Skeletal muscle tissue (tissue), 4 donors: ENCODE measurements around the gene GRAP2. TPM values are rescaled to one million over a fixed set of nuclear protein-coding genes. Genes with fewer than 3 reads are reported as not detected.
"Not testable (repeated sequence)": the region's sequence is repeated elsewhere in the genome, so short reads cannot be mapped to it uniquely, and the experiment has no call there.

ENCODE experiments used
- H3K27ac ChIP-seq: one replicate; pipeline ENCODE4 v1.7.0; 2013; ENCODE audit warnings: mild to moderate bottlenecking, low read depth, low read length, inconsistent platforms
- H3K27me3 ChIP-seq, 3 donors: one replicate each; pipeline ENCODE4 v1.7.0; 2013; ENCODE audit warnings: low read length in 3 of 3; ENCODE audit not compliant: control insufficient read depth in 3 of 3, insufficient read depth in 3 of 3
- H3K36me3 ChIP-seq, 3 donors: one replicate each; pipeline ENCODE4 v1.7.0; 2013; ENCODE audit warnings: low read length in 3 of 3; ENCODE audit not compliant: control insufficient read depth in 3 of 3, insufficient read depth in 3 of 3
- H3K4me1 ChIP-seq, 3 donors: one replicate each; pipeline ENCODE4 v1.7.0; 2013; ENCODE audit warnings: low read length in 3 of 3, mild to moderate bottlenecking in 3 of 3; ENCODE audit not compliant: control insufficient read depth in 3 of 3, insufficient read depth in 3 of 3
- H3K4me3 ChIP-seq, 3 donors: one replicate each; pipeline ENCODE4 v1.7.0; 2013; ENCODE audit warnings: low read length in 3 of 3
- H3K9ac ChIP-seq, 3 donors: one replicate each; pipeline ENCODE4 v1.7.0; 2013; ENCODE audit warnings: low read length in 3 of 3, mild to moderate bottlenecking in 3 of 3, moderate library complexity in 2 of 3, low read depth in 1 of 3
- H3K9me3 ChIP-seq, 3 donors: one replicate each; pipeline ENCODE4 v1.7.0; 2013; ENCODE audit warnings: low read length in 3 of 3; ENCODE audit not compliant: control insufficient read depth in 3 of 3
- total RNA-seq: library from RNA; depleted of rRNA; stranded (reverse); fragments of >200 nt; gene quantifications from one replicate; pipeline ENCODE4 v1.2.3, GENCODE V29; 2014
- donor health status: Osteomylitis.

The GRAP2 gene
- total RNA-seq, 1 donor from 2014 or later, result under 0.01 TPM

- H3K27me3 ChIP-seq, result peaks cover 15 to 31% (median 16%) of the 10 kb centered on the region in 3 donors
- no peak overlapping the region for H3K27ac ChIP-seq
Observed at GRCh38 chr22:39990686-39991085, 89.8 kb downstream of the GRAP2 start.

GRCh38 chr22:39991159-39991860 lies 90.4 kb downstream of the GRAP2 start:
- H3K9ac ChIP-seq, result no peak overlapping the region
- H3K36me3 ChIP-seq, result no peaks in the 10 kb centered on the region
- H3K9me3 ChIP-seq, result no peaks in the 10 kb centered on the region
- H3K27me3 ChIP-seq, result peaks cover 21 to 33% (median 21%) of the 10 kb centered on the region in 3 donors
- H3K4me1 ChIP-seq, result peaks cover 0 to 3% (median 0%) of the 10 kb centered on the region in 3 donors
- H3K4me3 ChIP-seq, result no peak overlapping the region
- H3K27ac ChIP-seq, result no peak overlapping the region

More at GRCh38 chr22:39990686-39991085, 89.8 kb downstream of the GRAP2 start:
- H3K9ac ChIP-seq, result no peak overlapping the region
- H3K4me3 ChIP-seq, result no peak overlapping the region
- no peaks in the 10 kb centered on the region for H3K36me3 ChIP-seq
- H3K4me1 ChIP-seq, result peaks cover 0 to 3% (median 0%) of the 10 kb centered on the region in 3 donors
- H3K9me3 ChIP-seq, result no peaks in the 10 kb centered on the region

- H3K4me1 ChIP-seq, result peaks cover 0 to 3% (median 0%) of the 10 kb centered on the region in 3 donors
- H3K9me3 ChIP-seq, result no peaks in the 10 kb centered on the region
- no peak overlapping the region for H3K4me3 ChIP-seq
- peaks cover 21 to 37% (median 29%) of the 10 kb centered on the region in 3 donors for H3K27me3 ChIP-seq
- no peak overlapping the region for H3K27ac ChIP-seq
- H3K9ac ChIP-seq, result no peak overlapping the region
- no peaks in the 10 kb centered on the region for H3K36me3 ChIP-seq
Observed at GRCh38 chr22:39992088-39992826, 91.4 kb downstream of the GRAP2 start.

- H3K9me3 ChIP-seq, H3K36me3 ChIP-seq, H3K9ac ChIP-seq, H3K27ac ChIP-seq, H3K4me3 ChIP-seq, H3K4me1 ChIP-seq: not testable (repeated sequence)
- peaks cover 24 to 42% (median 33%) of the 10 kb centered on the region in 3 donors for H3K27me3 ChIP-seq
Observed at GRCh38 chr22:39992894-39993293, 92.0 kb downstream of the GRAP2 start.

GRCh38 chr22:39994041-39994565 lies 93.2 kb downstream of the GRAP2 start:
- peaks cover 24 to 40% (median 35%) of the 10 kb centered on the region in 3 donors for H3K27me3 ChIP-seq
- no peak overlapping the region for H3K9ac ChIP-seq
- H3K36me3 ChIP-seq, result no peaks in the 10 kb centered on the region
- H3K4me3 ChIP-seq, result no peak overlapping the region
- peaks cover 0 to 3% (median 3%) of the 10 kb centered on the region in 3 donors for H3K4me1 ChIP-seq
- no peak overlapping the region for H3K27ac ChIP-seq
- no peaks in the 10 kb centered on the region for H3K9me3 ChIP-seq

GRCh38 chr22:39994566-39995392 lies 93.9 kb downstream of the GRAP2 start, which contains the start of gene FAM83F:
Gene FAM83F, plus strand, starts transcription at chr22:39994954. Its CDS starts 89 bp downstream, at chr22:39995043.
- H3K9me3 ChIP-seq, result no peaks in the 10 kb centered on the region
- H3K4me1 ChIP-seq, result peaks cover 0 to 3% (median 3%) of the 10 kb centered on the region in 3 donors
- no peak within 1 kb of the TSS for H3K27ac ChIP-seq
- peaks cover 30 to 39% (median 35%) of the 10 kb centered on the region in 3 donors for H3K27me3 ChIP-seq
- no peak within 1 kb of the TSS for H3K9ac ChIP-seq
- no peak within 1 kb of the TSS for H3K4me3 ChIP-seq
- H3K36me3 ChIP-seq, result no peaks in the 10 kb centered on the region

GRCh38 chr22:39995393-39996252 lies 94.7 kb downstream of the GRAP2 start:
- Histone ChIP-seq H3K27me3 (peaks cover 34 to 42% (median 35%) of the 10 kb centered on the region in 3 donors), H3K36me3 (no peaks in the 10 kb centered on the region), H3K9me3 (no peaks in the 10 kb centered on the region), H3K27ac (no peak overlapping the region), H3K4me3 (no peak overlapping the region), H3K4me1 (peaks cover 0 to 3% (median 3%) of the 10 kb centered on the region in 3 donors), H3K9ac (no peak overlapping the region)

GRCh38 chr22:39996732-39997131 lies 95.8 kb downstream of the GRAP2 start:
- Histone ChIP-seq H3K4me3 (no peak overlapping the region), H3K27ac (no peak overlapping the region), H3K9me3 (no peaks in the 10 kb centered on the region), H3K27me3 (peaks cover 34 to 42% (median 35%) of the 10 kb centered on the region in 3 donors), H3K4me1 (peaks cover 0 to 3% (median 3%) of the 10 kb centered on the region in 3 donors), H3K36me3 (no peaks in the 10 kb centered on the region), H3K9ac (no peak overlapping the region)

GRCh38 chr22:39997421-39997820 lies 96.5 kb downstream of the GRAP2 start:
- Histone ChIP-seq H3K9me3 (no peaks in the 10 kb centered on the region), H3K36me3 (no peaks in the 10 kb centered on the region), H3K9ac (no peak overlapping the region), H3K27ac (no peak overlapping the region), H3K27me3 (peaks cover 34 to 42% (median 35%) of the 10 kb centered on the region in 3 donors), H3K4me1 (peaks cover 0 to 3% (median 0%) of the 10 kb centered on the region in 3 donors), H3K4me3 (no peak overlapping the region)
